MCF 10A (cell line): ENCODE results near the gene SYT17. TPM values are rescaled to one million over a fixed set of nuclear protein-coding genes. Genes with fewer than 3 reads are reported as not detected.

Source experiments
- BruUV-seq: library from RNA; stranded (reverse); fragments of 400-500 nt; replicated peaks from 2 replicates; lab custom pipeline; 2021; lab: Mats Ljungman, UMichigan
- CTCF ChIA-PET: fragments of 300-600 bp; sonication (Branson Sonifier 250); formaldehyde crosslinking; extraction: SDS; loops from one replicate; lab custom pipeline; 2021; ENCODE audit warnings: antibody characterized with exemption, inconsistent platforms; lab: Yijun Ruan, JAX
- POLR2A ChIA-PET: fragments of 300-600, 350-650 bp; sonication (Branson Sonifier 250); formaldehyde crosslinking; extraction: SDS; loops from one replicate; lab custom pipeline; 2020; ENCODE audit warnings: antibody characterized with exemption, inconsistent platforms; lab: Yijun Ruan, JAX
- DNase-seq: peaks from one replicate; pipeline ENCODE4 v3.0.0-alpha.2; 2018; ENCODE audit not compliant: unreplicated experiment
- H3K27ac Mint-ChIP-seq: one replicate; pipeline ENCODE4 v1.8.0; 2022; ENCODE audit warnings: mild to moderate bottlenecking, low read depth, mixed read lengths; ENCODE audit not compliant: unreplicated experiment
- H3K27me3 Mint-ChIP-seq: one replicate; pipeline ENCODE4 v1.8.0; 2022; ENCODE audit warnings: mixed read lengths; ENCODE audit not compliant: insufficient read depth, unreplicated experiment
- H3K36me3 Mint-ChIP-seq: one replicate; pipeline ENCODE4 v1.8.0; 2022; ENCODE audit warnings: mild to moderate bottlenecking, moderate library complexity, mixed read lengths; ENCODE audit not compliant: insufficient read depth, unreplicated experiment
- H3K4me1 Mint-ChIP-seq: one replicate; pipeline ENCODE4 v1.8.0; 2022; ENCODE audit warnings: mixed read lengths; ENCODE audit not compliant: insufficient read depth, unreplicated experiment
- H3K4me3 Mint-ChIP-seq: one replicate; pipeline ENCODE4 v1.8.0; 2022; ENCODE audit warnings: mild to moderate bottlenecking, moderate library complexity, mixed read lengths; ENCODE audit not compliant: unreplicated experiment
- H3K9me3 Mint-ChIP-seq: one replicate; pipeline ENCODE4 v1.8.0; 2022; ENCODE audit warnings: mixed read lengths; ENCODE audit not compliant: unreplicated experiment
- intact Hi-C: fragments of 100-400 bp; cut with micrococcal nuclease; formaldehyde crosslinking; loops from 2 replicates; pipeline ENCODE4 v1.14.1; 2022
- total RNA-seq: library from RNA; stranded (reverse); gene quantifications from 2 replicates; pipeline ENCODE4 v1.2.3, GENCODE V29; 2022
- TF ChIP-seq, protein P1 (sequence below): fragments of 200-600 bp; IDR thresholded peaks from one replicate; pipeline ENCODE4 v1.8.0; 2022; ENCODE audit warnings: antibody characterized with exemption, mild to moderate bottlenecking; ENCODE audit not compliant: unreplicated experiment

Gene SYT17
- total RNA-seq, 1 experiment from 2014 or later: not detected

DNA sequence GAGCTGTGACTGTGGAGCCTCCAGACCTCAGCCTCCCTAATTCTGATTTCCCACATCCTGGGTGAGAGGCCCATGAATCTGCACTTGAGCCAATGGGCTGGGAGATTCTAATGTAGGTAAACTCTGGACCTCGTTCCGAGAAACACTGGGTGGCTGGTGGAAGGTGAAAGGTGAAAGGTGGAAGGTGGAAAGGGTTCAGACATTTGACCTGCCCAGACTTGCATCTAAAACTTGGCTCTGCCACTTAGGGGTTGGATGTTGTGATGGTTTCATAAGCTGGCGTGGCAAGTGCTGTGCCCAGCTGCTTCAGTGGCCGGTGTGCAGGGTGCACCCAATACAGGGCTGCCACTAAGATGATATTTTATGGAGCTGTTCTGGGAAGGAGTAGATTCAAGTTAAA lies 24.8 kb downstream of the SYT17 start:
- Mint-ChIP-seq H3K4me3 (no peak overlapping the region), H3K36me3 (no peaks in the 10 kb centered on the region), H3K27me3 (no peaks in the 10 kb centered on the region), H3K4me1 (peaks cover 8% of the 10 kb centered on the region), H3K9me3 (no peaks in the 10 kb centered on the region), H3K27ac (no peak overlapping the region)
- POLR2A ChIA-PET: interaction anchor here (0.6 kb wide), 1 partner anchor 17 kb away, joined by 3 read pairs; no protein-coding TSS in a partner anchor
- BruUV-seq: no TSS peak
- CTCF ChIA-PET: interaction anchor here (0.9 kb wide), 1 partner anchor 30 kb away, joined by 3 read pairs; no protein-coding TSS in a partner anchor
- intact Hi-C loops: no loop called here
- no peak for DNase-seq
- TF ChIP-seq, protein P1, sequence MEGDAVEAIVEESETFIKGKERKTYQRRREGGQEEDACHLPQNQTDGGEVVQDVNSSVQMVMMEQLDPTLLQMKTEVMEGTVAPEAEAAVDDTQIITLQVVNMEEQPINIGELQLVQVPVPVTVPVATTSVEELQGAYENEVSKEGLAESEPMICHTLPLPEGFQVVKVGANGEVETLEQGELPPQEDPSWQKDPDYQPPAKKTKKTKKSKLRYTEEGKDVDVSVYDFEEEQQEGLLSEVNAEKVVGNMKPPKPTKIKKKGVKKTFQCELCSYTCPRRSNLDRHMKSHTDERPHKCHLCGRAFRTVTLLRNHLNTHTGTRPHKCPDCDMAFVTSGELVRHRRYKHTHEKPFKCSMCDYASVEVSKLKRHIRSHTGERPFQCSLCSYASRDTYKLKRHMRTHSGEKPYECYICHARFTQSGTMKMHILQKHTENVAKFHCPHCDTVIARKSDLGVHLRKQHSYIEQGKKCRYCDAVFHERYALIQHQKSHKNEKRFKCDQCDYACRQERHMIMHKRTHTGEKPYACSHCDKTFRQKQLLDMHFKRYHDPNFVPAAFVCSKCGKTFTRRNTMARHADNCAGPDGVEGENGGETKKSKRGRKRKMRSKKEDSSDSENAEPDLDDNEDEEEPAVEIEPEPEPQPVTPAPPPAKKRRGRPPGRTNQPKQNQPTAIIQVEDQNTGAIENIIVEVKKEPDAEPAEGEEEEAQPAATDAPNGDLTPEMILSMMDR: no peak

DNA sequence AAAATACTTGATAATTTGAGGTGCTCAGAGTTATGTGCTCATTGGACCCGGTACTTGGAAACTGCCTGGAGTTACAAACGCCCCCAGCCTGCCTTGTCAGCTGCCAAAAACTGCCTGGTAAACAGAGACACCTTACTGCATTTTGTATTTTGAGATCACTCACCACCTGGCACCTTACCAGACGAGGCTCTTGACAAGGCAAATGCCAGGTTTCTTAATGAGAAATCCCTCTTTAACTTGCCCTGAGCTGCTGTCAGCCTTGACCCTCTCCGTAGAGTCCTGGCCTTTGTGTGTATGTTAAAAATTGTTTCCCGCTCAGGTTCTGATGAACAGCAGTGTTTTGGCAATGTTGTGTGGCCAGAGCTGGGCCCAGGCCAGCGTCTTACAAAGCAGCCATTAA lies 28.8 kb downstream of the SYT17 start:
- no peaks in the 10 kb centered on the region for H3K9me3 Mint-ChIP-seq
- H3K27ac Mint-ChIP-seq: no peak overlapping the region
- no peak overlapping the region for H3K4me3 Mint-ChIP-seq
- CTCF ChIA-PET: no interaction called here
- no peaks in the 10 kb centered on the region for H3K4me1 Mint-ChIP-seq
- peak; percentile 25 for DNase-seq
- POLR2A ChIA-PET: no interaction called here
- intact Hi-C loops: no loop called here
- TF ChIP-seq, protein P1: no peak
- no peaks in the 10 kb centered on the region for H3K27me3 Mint-ChIP-seq
- H3K36me3 Mint-ChIP-seq: no peaks in the 10 kb centered on the region
- no TSS peak for BruUV-seq

DNA sequence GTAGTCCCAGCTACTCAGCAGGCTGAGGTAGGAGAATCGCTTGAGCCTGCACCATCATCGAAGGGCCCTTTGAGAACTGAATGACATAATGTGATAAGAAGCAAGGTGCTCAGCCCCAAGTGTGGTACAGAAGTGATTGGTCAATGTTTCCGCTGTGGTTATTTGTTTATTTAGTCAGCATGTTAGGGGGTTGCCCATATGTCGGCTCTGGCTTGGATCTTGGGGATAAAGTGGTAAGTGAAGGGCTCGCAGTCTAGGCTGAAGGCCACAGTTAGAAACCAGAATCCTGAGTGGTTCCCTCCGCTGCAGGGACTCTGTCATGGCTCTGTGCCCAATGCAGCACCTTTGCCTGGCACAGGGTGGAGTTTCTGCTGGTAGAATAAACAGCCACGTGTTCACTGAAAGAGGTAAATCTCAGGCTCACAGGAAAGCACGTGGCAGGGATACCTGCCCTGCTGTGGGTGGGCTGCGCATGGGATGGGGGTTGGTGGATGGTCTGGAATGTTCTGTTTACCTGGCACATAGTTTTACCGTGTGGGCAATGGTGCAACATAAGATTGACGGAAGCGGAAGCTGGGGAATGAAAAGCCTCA lies 35.4 kb downstream of the SYT17 start:
- H3K36me3 Mint-ChIP-seq: no peaks in the 10 kb centered on the region
- no peaks in the 10 kb centered on the region for H3K27me3 Mint-ChIP-seq
- intact Hi-C loops: loop anchor here (10.0 kb wide), 1 partner anchor 61 kb away; no protein-coding TSS in a partner anchor
- ChIA-PET CTCF (interaction anchor here (0.6 kb wide), 1 partner anchor 18 kb away, joined by 3 read pairs; no protein-coding TSS in a partner anchor), POLR2A (no interaction called here)
- no TSS peak for BruUV-seq
- no peak for DNase-seq
- TF ChIP-seq, protein P1: no peak
- no peak overlapping the region for H3K4me3 Mint-ChIP-seq
- H3K4me1 Mint-ChIP-seq: no peaks in the 10 kb centered on the region
- H3K27ac Mint-ChIP-seq: no peak overlapping the region
- no peaks in the 10 kb centered on the region for H3K9me3 Mint-ChIP-seq

DNA sequence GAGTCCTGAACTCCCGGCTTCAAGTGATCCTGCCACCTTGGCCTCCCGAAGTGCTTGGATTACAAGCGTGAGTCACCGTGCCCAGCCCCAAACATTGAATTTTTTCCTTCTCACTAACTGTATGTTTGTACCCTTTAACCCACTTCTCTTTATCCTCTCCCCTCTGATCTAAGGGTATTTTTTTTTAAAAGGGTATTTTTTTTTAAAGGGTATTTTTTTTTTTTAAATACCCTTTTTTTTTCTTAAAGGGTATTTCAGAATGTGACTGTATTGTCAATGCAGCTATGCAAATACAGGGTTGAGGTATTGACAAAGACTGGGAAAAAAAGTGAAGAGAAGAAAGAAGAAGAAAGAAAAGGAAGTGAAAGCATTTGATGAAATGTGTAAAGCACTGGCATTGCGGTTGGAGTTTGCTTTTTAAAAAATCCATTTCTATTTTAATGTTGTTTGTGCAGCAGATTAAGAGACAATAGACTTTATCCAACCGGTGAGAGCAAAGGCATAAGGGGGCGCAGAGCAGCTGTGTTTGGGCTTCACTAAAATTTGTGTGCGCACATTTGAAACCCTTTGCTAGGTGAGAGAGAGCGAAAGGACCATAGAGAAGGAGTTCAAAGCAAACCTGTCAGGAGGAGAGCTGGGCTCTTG lies 42.4 kb downstream of the SYT17 start:
- BruUV-seq: no TSS peak
- DNase-seq: peak; percentile 42
- TF ChIP-seq, protein P1: no peak
- H3K9me3 Mint-ChIP-seq: peaks cover 12% of the 10 kb centered on the region
- no peak overlapping the region for H3K4me3 Mint-ChIP-seq
- CTCF ChIA-PET: interaction anchor here (3.6 kb wide), 1 partner anchor 12 kb away, joined by 11 read pairs; no protein-coding TSS in a partner anchor
- POLR2A ChIA-PET: no interaction called here
- no peaks in the 10 kb centered on the region for H3K36me3 Mint-ChIP-seq
- H3K27ac Mint-ChIP-seq: no peak overlapping the region
- intact Hi-C loops: no loop called here
- H3K27me3 Mint-ChIP-seq: no peaks in the 10 kb centered on the region
- peaks cover 6% of the 10 kb centered on the region for H3K4me1 Mint-ChIP-seq
